VCaP (cell line): ENCODE measurements around the gene COMP.
"Not testable (repeated sequence)": the region's sequence is repeated elsewhere in the genome, so short reads cannot be mapped to it uniquely, and the experiment has no call there.

Source experiments
- H3K27ac ChIP-seq: fragments of 450-650 bp; 2 replicates; pipeline ENCODE4 v1.5.1; 2017
- TF ChIP-seq, protein P1 (sequence below): fragments of 450-650 bp; conservative IDR thresholded peaks from 2 replicates; pipeline ENCODE4 v1.5.1; 2017; ENCODE audit warnings: mild to moderate bottlenecking, moderate library complexity

COMP gene

DNA sequence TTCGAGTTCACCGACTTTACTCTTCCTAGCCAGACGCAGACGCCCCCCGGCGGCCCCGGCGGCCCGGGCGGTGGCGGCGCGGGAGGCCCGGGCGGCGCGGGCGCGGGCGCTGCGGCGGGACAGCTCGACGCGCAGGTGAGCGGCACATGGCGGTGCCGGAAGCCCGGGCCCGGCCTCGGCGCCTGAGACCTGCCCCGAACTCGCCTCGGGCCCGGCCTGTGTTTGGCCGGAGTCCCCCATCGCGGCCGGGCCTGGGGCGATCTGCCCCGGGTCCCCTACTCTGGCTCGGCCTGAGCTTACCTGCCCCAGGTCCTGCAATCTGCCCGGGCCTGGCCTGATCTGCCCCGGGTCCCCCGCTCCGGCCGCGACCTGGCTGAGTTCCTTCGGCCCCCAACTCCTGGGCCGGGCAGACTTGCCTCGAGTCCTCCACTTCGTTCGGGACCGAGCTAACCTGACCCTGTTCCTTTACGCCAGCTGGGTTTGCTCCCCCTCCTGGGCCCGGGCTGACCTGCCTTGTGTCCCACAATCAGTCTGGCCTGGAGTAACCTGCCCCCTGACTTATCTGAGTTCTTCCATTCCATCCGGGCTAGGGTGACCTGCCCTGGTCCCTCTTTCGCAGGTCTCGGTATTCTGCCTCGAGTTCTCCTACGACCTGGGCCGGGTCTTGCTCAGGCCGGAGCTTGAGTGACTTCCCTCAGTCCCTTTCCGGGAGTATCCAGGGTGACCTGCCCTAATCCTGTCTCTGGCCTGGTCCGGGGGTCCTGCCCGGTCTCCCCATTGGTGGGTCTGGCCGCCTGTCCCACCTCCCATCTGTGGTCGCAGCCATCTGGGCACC lies 41.4 kb upstream of the COMP start:
- H3K27ac ChIP-seq = peak overlapping the region; percentile 93
- TF ChIP-seq, protein P1, sequence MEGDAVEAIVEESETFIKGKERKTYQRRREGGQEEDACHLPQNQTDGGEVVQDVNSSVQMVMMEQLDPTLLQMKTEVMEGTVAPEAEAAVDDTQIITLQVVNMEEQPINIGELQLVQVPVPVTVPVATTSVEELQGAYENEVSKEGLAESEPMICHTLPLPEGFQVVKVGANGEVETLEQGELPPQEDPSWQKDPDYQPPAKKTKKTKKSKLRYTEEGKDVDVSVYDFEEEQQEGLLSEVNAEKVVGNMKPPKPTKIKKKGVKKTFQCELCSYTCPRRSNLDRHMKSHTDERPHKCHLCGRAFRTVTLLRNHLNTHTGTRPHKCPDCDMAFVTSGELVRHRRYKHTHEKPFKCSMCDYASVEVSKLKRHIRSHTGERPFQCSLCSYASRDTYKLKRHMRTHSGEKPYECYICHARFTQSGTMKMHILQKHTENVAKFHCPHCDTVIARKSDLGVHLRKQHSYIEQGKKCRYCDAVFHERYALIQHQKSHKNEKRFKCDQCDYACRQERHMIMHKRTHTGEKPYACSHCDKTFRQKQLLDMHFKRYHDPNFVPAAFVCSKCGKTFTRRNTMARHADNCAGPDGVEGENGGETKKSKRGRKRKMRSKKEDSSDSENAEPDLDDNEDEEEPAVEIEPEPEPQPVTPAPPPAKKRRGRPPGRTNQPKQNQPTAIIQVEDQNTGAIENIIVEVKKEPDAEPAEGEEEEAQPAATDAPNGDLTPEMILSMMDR = no peak; the same call in 1 of the 2 replicates

DNA sequence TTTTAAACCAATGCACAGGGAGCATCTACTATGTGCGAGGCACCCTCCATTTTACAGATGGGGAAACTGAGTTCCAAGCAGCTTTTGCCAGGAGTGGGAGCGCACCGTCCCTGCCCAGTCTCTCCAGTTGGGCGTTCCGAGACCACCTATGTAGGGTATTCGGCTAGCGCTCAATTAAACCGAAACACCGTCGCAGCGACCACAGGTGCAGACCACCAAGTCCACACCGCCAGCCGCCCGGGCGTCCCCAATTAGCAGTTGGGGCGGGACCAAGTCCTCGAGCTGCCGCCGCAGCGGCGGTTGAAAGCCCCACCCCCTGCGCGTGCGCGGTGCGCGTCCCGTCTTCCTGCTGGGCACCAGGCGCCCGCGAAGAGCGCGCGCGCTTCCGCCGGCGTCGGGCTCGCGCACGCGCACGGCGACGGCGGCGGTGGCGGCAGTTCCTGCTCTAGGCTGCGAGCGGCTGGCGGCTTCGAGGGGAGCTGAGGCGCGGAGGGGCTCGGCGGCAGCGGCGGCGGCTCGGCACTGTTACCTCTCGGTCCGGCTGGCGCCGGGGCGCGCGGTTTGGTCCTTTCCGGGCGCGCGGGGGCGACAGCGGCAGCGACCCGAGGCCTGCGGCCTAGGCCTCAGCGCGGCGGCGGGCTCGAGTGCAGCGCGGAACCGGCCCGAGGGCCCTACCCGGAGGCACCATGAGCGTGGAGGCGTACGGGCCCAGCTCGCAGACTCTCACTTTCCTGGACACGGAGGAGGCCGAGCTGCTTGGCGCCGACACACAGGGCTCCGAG lies 40.6 kb upstream of the COMP start, which contains the start of gene UPF1:
TSS of gene UPF1 (plus strand) at position 436 of the 782 bp plus-strand sequence. CDS start at position 687, 251 bp downstream.
- TF ChIP-seq, protein P1 = no peak
- peak within 1 kb of the TSS; percentile 93 for H3K27ac ChIP-seq

DNA sequence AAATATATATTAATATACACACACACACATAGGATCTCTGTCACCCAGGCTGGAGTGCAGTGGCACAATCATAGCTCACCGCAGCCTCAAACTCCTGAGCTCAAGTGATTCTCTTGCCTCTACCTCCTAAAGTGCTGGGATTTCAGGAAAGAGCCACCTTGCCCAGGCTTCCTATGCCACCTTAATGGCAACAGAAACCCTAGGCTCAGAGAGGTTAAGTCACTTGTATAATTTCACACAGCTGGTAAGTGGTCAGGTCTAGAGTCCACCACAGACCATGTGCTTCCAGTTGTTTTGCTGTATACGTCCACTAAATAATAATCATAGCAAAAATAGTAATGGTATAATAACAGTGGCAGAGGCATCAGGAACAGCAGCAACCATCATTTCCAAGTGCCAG lies 39.4 kb upstream of the COMP start:
- no peak overlapping the region for H3K27ac ChIP-seq
- TF ChIP-seq, protein P1 = no peak

DNA sequence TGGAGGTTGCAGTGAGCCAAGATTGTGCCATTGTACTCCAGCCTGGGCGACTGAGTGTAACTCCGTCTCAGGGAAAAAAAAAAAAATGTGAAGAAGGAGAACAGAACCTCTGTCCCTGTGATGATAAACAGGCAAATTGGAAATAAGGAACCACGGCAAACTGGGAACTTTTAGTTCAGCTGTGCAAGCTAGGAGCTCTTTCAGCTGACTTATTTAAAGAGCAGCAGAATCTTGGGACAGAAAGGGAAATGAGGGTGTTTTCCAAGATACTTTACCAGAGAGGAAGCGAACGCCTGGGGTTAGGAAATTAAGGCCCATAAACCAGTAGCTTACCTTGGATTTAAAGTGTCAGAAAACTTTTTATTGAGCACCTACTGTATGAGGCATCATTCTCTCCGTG lies 37.7 kb upstream of the COMP start:
- H3K27ac ChIP-seq = no peak overlapping the region
- TF ChIP-seq, protein P1 = no peak

DNA sequence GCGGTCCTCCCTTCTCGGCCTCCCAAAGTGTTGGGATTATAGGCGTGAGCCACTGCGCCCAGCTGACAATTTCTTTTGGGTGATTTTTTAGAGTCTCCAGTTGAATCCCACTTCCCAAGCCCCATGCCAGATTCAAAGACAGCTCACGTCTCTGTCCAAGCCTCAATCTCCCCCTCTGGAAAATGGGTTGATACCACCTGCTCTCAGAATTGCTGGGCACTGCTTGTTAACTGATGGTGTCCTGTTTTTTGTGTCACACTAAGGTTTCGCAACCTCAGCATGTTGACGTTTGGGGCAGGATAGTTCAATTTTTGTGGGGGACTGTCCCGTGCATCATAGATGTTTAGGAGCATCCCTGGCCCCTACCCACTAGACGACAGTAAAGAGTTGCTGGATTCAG lies 26.5 kb upstream of the COMP start:
- TF ChIP-seq, protein P1 = no peak
- no peak overlapping the region for H3K27ac ChIP-seq

DNA sequence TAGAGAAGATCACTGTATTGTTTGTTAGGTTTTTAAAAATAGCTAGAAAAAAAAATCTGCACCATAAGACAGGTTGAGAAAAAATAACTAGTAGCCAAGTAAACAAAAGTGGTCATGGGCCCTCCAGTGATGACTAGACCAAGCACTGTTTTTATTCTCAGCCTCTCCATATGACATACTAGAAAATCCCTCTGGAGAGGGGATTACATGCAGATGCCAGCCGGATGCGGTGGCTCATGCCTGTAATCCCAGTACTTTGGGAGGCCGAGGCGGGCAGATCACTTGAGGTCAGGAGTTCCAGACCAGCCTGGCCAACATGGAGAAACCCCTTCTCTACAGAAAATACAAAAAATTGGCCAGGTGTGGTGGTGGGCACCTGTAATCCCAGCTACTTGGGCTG lies 25.5 kb upstream of the COMP start:
- H3K27ac ChIP-seq = not testable (repeated sequence)

DNA sequence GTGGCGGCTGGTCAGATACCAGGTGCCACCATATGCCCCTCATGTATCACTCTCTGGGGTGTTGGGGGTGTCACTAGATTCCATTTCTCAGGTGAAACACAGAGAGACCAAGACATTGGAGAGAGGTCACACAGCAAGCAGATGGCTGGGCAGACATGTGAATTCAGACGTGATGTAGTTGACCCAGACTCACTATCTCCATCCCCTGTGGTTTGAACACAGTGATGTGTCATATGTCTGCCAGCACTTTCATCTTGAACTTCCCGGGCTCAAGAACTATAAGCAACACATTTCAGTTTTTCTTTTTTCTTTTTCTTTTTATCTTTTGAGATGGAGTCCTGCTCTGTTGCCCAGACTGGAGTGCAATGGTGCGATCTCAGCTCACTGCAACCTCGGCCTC lies 24.6 kb upstream of the COMP start:
- TF ChIP-seq, protein P1 = no peak
- no peak overlapping the region for H3K27ac ChIP-seq
